Prostate gland (tissue), 2 donors: Measurements from ENCODE around the gene INPP5E. TPM values are rescaled to one million over a fixed set of nuclear protein-coding genes. Genes with fewer than 3 reads are reported as not detected.

Experiments
- DNase-seq: peaks from one replicate; pipeline ENCODE4 v3.0.0-alpha.2; 2019; ENCODE audit warnings: low spot score
- H3K27ac ChIP-seq, 2 donors: fragments of 200-600 bp; sonication (generic); 2 replicates each; pipeline ENCODE4 v1.5.1; 2017 to 2019
- H3K27me3 ChIP-seq: fragments of 200-600 bp; sonication (generic); replicated peaks from 2 replicates; pipeline ENCODE4 v1.5.1; 2019; ENCODE audit not compliant: insufficient read depth
- H3K36me3 ChIP-seq, 2 donors: fragments of 200-600 bp; sonication (generic); 1 replicate in 1 of 2; 2 replicates in 1 of 2; pipeline versions ENCODE4 v1.5.1 to v1.8.1; 2017 to 2019
- H3K4me1 ChIP-seq: fragments of 200-600 bp; sonication (generic); replicated peaks from 2 replicates; pipeline ENCODE4 v1.5.1; 2019
- H3K4me3 ChIP-seq, 2 donors: fragments of 200-600 bp; sonication (generic); 2 replicates each; pipeline ENCODE4 v1.5.1; 2017 to 2019
- H3K9me3 ChIP-seq: fragments of 200-600 bp; sonication (generic); 2 replicates; pipeline ENCODE4 v1.5.1; 2017
- CTCF ChIP-seq, 4 experiments: fragments of 200-600 bp in 2 of 4; fragments of 450-650 bp in 2 of 4; sonication (generic) in 2 of 4; IDR thresholded peaks; 1 replicate in 3 of 4; 2 replicates in 1 of 4; pipeline ENCODE4 v1.5.1; 2016 to 2019; ENCODE audit warnings: antibody characterized with exemption in 4 of 4, mild to moderate bottlenecking in 2 of 4, moderate library complexity in 2 of 4
- POLR2A ChIP-seq: fragments of 450-650 bp; IDR thresholded peaks from one replicate; pipeline ENCODE4 v1.6.1; 2016; ENCODE audit warnings: antibody characterized with exemption, mild to moderate bottlenecking
- POLR2AphosphoS5 ChIP-seq: sonication (generic); formaldehyde crosslinking; IDR thresholded peaks from one replicate; pipeline ENCODE4 v1.6.1; 2017; ENCODE audit warnings: antibody characterized with exemption
- WGBS: methylation state at CpG from one replicate; pipeline ENCODE4 v1.1.5; 2018; 5-methylcytosine and 5-hydroxymethylcytosine counted together
- intact Hi-C: fragments of 100-400 bp; cut with DNase I; formaldehyde crosslinking; loops from one replicate; pipeline ENCODE4 v1.14.2; 2022
- total RNA-seq, 2 donors: library from RNA; depleted of rRNA; stranded (reverse); fragments of >200 nt; gene quantifications; one replicate each; pipeline ENCODE4 v1.1.0, GENCODE V29; 2016

The INPP5E gene, protein sequence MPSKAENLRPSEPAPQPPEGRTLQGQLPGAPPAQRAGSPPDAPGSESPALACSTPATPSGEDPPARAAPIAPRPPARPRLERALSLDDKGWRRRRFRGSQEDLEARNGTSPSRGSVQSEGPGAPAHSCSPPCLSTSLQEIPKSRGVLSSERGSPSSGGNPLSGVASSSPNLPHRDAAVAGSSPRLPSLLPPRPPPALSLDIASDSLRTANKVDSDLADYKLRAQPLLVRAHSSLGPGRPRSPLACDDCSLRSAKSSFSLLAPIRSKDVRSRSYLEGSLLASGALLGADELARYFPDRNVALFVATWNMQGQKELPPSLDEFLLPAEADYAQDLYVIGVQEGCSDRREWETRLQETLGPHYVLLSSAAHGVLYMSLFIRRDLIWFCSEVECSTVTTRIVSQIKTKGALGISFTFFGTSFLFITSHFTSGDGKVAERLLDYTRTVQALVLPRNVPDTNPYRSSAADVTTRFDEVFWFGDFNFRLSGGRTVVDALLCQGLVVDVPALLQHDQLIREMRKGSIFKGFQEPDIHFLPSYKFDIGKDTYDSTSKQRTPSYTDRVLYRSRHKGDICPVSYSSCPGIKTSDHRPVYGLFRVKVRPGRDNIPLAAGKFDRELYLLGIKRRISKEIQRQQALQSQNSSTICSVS
- 10 to 100 TPM; 10.7 to 22.7 TPM for total RNA-seq

- TF ChIP-seq CTCF (IDR thresholded peaks at IDR 0.05) (peak; percentile 26 to 82 (median 57)), POLR2A (no peak)
- Histone ChIP-seq H3K27ac (peak within 1 kb of the TSS; percentile 67 to 71), H3K4me3 (peak within 1 kb of the TSS; percentile 88 to 92), H3K9me3 (no peaks in the 10 kb centered on the region), H3K36me3 (peaks cover 9 to 13% of the 10 kb centered on the region in 2 donors), H3K27me3 (no peaks in the 10 kb centered on the region), H3K4me1 (peaks cover 11% of the 10 kb centered on the region)
- WGBS, result 6% methylated on average over 58 of the region's 90 CpGs
- DNase-seq, result peak; percentile 42
- intact Hi-C loops, result no loop called here
These were observed at the start of gene INPP5E for GRCh38 chr9:136439481-136440408. INPP5E (minus strand) TSS chr9:136439845; CDS start chr9:136439419, 426 bp downstream.

GRCh38 chr9:136488247-136489214, 48.9 kb upstream of the INPP5E start:
- intact Hi-C loops, result loop anchor here (2.0 to 5.0 kb wide), 2 partner anchors 136 to 204 kb away; no protein-coding TSS in a partner anchor
- H3K4me1 ChIP-seq, result no peaks in the 10 kb centered on the region
- 19% methylated on average over 22 of the region's 22 CpGs for WGBS
- no peak for TF ChIP-seq POLR2A
- peak; percentile 47 for TF ChIP-seq POLR2AphosphoS5
- peak; percentile 97 to 98 (median 98) for TF ChIP-seq CTCF (IDR thresholded peaks at IDR 0.05)
- H3K27me3 ChIP-seq, result no peaks in the 10 kb centered on the region
- no peaks in the 10 kb centered on the region for H3K9me3 ChIP-seq
- DNase-seq, result peak; percentile 73
- H3K36me3 ChIP-seq, result no peaks in the 10 kb centered on the region
- no peak overlapping the region for H3K27ac ChIP-seq
- no peak overlapping the region for H3K4me3 ChIP-seq

GRCh38 chr9:136487672-136488071, 48.0 kb upstream of the INPP5E start:
- no peaks in the 10 kb centered on the region for H3K36me3 ChIP-seq
- intact Hi-C loops, result loop anchor here (2.0 to 5.0 kb wide), 2 partner anchors 137 to 205 kb away; no protein-coding TSS in a partner anchor
- WGBS, result 89% methylated on average over 7 of the region's 7 CpGs
- H3K4me1 ChIP-seq, result no peaks in the 10 kb centered on the region
- no peak overlapping the region for H3K27ac ChIP-seq
- no peak overlapping the region for H3K4me3 ChIP-seq
- no peaks in the 10 kb centered on the region for H3K27me3 ChIP-seq
- TF ChIP-seq CTCF (IDR thresholded peaks at IDR 0.05) (no peak), POLR2AphosphoS5 (no peak), POLR2A (no peak)
- DNase-seq, result no peak
- no peaks in the 10 kb centered on the region for H3K9me3 ChIP-seq
